ENCODE data around the gene TEAD1.

The TEAD1 gene

DNA sequence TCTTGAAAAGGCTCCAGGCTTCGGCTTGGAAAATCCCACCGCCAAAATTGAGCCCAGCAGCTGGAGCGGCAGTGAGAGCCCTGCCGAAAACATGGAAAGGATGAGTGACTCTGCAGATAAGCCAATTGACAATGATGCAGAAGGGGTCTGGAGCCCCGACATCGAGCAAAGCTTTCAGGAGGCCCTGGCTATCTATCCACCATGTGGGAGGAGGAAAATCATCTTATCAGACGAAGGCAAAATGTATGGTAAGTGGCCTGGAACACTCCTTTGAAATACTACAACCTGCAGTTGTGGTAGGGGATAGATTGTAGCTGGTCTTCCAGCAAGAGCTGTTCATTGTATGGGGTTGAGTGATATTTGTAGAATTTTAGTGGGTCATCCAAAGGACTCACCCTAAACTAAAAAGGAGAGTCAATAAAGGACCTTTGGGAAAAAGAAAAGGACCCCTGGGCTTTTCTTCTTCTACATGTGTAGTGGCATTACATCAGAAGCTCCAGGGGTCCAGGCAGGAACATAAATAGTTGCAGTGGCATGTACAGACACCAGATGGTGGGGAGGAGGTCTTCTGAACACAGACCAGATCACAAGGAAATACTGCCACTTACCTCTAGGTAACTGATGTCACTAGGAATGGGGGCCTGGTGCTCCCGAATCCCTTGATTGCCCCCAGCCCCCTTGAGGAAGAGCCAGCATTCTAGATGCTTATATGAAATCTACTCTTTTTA, 90.1 kb downstream of the TEAD1 start:
- DNase-seq (ENCODE audit: low read depth in 2 of 2) = no peak

DNA sequence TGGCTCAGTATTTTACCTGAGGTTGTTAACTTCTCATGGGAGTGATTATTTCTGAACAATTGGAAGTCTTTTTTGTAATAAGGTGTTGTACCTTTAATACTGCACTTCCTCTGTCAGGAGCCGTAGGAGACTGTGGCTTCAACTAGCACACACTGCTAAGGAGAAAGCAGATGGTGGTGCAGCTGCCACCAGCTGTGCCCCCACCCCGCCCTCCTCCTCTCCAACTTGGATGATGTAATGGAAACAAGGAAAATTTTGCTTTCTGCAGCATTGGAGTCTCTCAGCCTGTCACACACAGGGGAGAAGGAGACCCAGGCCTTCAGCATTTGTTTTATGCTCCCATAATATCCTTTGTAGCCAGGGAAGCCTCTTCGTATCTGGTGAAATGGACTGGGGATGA, 91.2 kb downstream of the TEAD1 start:
- DNase-seq (ENCODE audit: low read depth in 2 of 2) = no peak

DNA sequence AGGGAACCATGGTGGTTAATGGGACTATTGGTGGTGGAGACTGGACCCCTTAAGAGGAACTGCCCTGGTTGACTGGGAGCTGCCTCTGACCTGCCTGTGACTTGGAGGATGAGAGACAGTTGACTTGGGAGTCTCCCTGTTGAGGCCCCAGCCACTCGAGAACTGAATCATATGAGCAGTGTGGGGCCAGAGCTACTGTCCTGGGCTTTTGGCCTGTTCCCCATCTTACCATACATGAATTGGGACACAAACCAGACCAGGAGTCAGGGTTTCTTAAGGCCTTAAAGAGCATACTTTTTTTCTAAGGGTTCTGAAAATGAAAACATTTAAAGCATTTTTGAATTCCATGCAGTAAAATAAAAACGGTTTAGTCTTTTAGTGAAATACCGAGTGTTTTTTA, 92.8 kb downstream of the TEAD1 start:
- no peak for DNase-seq (ENCODE audit: low read depth in 2 of 2)

DNA sequence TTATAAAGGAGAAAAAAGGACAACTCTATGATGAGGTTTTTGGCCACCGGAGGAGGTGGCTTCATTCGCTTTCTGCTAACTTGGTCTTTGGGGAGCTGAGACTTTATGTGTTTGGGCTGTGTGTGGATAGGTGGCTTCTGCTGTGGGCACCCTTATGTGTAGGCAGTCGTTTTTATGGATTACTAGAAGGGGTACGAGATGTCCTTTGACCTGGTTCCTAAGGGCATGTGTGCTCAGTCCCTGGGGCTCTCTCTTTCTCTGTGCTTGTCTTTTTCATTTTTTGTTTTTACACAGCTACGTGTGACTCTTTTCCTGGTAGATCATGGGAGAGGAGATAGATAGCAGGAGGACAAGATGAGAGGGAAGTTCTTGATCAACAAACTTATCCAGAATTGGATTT, 93.4 kb downstream of the TEAD1 start:
- no peak for DNase-seq (ENCODE audit: low read depth in 2 of 2)

DNA sequence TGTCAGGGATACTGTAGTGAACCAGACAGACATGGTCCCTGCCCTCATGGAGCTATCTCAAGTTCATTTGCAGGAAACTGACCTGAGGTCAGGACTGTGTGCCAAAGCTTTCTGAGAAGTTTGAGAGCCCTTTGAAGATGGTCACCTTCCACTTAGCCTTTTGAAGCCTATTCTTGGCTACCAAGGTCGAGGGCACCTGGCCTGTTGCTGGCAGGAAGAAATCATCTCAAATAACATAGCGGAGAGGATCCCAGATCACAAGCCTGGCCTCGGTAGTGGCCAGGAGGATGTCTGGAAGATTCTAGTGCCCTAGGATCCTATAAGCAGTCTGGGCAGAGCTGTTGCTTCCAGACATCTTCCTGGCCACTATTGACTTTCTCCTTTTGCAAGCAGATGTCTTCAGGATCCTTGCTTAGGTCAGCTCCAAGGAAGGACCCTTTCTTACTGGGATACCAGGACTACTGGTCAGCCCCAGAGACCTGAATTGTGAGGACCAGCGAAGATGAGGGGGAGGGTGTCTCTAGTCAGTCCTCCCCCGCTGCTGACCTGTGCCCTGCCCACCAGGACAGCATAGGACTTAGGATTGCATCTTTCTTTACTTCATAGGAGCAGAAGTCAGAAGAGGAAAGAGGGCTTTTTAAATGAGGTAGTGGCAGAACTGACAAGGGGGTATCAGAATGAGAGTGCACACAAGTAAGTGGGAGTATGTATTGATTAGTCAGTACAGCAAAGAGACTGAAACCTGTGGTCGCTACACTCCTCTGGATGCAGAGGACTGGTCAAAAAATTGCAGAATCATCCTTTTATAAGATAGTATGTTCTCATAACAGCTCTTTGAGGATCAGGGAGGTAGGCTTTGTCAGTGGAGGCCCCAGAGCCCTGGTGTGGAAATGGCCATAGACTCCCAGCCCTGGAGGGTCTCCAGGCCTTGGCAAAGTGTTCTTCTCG, 94.8 kb downstream of the TEAD1 start:
- no peak for DNase-seq (ENCODE audit: low read depth in 2 of 2)

DNA sequence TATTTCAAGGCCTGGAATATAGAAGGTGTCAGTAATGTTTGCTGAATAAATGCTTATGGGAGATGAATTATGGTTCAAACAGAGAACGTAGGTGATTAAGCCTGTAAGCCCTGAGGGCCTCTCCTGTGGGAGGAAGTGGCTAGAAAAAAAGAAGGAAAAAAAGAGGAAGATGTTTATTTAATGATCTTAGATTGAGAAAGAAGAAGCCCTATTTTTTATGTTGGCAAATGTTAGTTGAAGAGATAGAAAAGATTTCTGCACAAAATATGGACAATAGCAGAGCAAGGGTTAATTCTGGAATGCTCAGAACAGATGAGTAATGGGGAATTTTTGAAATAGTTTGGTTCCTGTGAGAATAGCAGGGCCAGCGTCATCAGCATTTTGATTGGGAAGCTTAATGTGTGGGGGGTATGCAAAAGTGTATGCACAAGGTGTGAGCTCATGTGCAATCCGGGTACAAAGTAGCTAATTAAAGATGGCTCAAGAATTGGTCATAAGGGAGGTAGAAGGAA, 95.7 kb downstream of the TEAD1 start:
- peak; percentile 77 to 80 for DNase-seq (ENCODE audit: low read depth in 2 of 2)

DNA sequence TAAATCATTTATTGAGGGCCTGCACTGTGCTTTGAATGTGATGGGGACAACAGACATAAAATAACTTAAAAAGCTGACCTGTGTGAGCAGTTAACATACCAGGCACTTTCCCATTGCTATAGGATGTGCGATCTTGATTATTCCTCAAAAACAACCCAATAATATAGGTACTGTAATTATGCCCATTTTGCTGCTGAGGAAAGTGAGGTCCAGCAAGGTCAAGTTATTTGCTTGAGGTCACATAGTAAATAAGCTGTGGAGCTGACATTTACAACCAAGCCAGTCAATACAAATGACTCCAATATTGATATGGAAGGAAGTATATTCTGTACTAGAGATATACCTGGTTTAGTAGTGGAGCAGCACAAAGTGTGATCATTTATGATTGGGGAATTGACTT, 96.2 kb downstream of the TEAD1 start:
- no peak for DNase-seq (ENCODE audit: low read depth in 2 of 2)

DNA sequence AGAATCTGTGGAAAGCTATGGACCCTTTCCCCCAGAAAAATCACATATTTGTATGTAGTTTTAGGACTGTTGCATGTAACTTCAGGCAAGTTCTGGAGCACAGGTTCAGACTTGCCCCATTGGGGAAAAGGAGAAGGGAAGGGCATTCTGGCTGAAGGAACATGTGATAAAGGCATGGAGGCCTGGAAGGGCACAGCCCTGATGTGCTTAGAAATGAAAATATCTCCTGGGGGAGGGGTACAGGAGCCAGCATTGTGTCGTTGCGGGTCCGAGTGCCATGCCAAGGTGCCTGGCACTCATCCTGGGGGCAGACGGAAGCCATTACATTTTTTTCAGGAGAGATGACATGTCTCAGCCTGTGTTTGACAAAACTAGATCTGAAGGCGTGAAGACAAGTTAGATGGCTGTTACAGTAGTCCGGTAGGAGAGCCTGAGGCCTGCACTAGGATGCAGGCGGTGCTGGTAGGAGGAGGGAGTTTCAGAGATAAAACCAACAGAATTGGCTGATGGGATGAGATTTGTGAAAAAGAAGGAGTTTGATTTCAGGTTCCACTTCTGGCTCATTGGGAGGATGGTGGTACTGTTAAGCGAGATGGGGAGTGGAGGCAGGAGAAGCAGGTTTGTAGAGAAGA, 96.9 kb downstream of the TEAD1 start:
- no peak for DNase-seq (ENCODE audit: low read depth in 2 of 2)

DNA sequence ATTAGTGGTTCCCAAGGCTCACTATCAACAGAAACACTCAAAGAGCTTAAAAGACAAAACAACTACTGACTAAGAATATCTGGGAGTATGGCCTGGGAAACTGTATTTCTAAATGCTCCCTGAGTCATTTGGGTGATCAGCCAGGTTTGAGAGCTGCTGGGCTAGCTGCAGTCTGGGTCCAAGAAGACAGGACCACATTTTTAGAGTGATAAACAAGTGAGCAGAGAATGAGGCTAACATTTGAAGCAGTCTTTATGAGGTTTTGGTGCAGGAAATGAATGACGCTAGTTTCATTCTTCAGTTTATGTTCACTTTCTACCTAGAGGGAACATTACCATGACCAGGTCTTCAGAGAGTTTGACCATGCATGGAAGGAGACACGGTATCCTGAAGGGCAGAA, 97.7 kb downstream of the TEAD1 start:
- no peak for DNase-seq (ENCODE audit: low read depth in 2 of 2)

DNA sequence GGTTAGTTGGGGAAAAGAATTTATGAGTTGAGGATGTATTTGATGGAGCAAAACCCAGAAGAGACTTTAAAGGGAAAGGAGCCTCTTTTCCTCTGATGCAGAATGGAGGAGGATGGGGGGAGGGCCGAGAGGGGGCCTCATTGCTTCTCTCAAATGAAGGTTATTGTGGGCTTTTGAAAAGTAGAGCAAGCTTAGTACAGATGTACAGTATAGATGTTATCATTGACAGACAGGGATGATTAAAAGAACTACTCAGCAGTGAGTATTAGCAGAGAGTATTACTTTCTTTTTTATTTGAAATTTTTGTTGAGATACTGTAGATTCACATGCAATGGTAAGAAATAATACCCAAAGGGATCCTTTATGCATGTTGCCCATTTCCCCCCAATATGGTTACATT, 98.1 kb downstream of the TEAD1 start:
- no peak for DNase-seq (ENCODE audit: low read depth in 2 of 2)

DNA sequence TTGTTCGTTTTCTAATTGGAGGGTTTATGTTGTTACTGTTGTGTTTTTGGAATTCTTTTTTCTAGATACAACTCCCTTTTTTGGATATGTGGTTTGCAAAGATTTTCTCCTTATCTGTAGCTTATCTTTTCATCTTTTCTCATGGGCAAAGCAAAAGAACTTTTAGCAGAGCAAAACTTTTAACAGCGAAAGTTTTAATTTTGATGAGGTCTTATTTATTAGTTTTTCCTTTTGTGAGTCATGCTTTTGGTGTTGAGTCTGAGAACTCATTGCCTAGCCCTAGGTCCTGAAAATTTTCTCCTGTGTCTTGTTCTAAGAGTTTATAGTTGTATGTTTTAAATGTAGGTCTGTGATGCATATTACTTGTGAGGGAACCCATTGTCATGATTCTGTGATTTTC, 99.4 kb downstream of the TEAD1 start:
- no peak for DNase-seq (ENCODE audit: low read depth in 2 of 2)

DNA sequence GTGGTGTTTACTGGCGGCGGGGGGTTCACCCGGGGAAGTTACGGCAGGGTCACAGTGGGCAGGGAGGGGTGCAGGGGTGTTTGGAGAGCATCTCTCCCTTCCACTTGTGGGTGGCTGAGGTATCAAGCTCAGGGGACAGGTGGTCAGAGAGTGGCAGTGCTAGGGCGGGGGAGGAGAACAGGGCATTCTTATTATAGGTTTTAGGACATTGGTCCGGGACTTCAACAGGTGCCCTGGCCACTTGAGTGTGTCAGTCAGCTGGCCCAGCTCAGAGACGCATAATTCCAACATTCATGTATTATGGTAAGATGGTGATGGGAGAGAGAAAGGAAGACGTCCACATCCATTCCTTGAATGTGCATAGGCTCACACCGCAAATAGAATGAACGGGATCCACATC, 101.7 kb downstream of the TEAD1 start:
- no peak for DNase-seq (ENCODE audit: low read depth in 2 of 2)

DNA sequence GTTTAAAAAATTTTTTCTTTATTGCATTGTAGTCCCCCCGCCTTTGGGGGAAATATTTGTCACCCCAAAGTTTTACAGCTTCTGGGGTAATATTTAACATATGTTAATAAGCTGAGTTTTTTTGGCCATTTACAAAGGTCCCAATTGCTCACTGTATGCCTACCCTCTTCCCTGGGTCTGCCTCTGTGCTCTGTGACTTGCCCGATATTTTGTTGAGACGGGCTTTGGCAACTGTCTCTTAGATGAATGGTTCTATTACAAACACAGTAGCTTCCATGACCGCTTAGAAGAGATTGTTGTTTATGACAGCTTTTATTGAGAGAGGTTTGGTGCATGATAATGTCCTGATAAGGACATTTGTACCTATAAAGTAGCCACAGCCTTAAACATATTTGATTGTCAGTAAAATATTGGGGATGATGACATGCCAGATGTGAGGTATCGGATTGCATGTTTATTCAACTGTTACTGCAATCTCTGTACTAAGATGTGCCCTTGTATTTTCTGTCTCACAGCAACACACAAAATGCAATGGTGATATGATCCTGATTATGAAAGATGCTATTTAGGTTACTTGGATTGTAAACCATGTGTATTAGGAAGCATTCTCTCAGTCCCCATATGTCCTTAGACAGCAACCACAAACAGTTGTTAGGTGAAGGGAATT, 103.1 kb downstream of the TEAD1 start:
- no peak for DNase-seq (ENCODE audit: low read depth in 2 of 2)

DNA sequence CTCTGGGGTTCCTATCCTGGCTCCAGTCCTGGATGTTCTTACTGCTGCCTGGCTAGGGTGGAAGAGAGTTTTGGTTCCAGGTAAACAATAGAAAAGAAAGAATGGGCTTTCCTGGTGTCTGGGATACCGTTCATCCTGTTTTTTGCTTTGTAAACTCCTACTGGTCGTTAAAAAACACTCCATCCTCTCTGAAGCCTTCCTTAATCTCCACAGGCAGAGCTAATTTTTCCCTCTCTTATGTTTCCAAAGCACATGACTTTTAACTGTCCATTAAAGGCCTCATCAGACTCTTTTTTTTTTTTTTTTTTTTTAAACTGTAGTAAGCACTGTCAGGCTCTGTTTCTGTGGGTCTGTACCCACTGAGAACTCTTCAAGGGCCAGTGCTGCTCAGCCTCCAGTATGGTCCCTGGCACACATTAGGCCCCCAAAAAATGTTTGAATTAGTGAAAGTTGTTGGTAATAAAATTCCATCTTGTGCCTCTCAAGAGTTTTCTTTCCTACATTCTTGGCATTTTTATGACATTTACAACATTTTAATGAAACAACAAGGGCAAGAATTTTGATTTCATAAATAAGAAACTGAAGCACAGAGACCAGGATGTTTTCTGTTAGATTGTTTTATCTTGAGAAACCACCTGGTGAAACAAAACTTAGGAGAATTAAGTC, 104.2 kb downstream of the TEAD1 start:
- no peak for DNase-seq (ENCODE audit: low read depth in 2 of 2)

DNA sequence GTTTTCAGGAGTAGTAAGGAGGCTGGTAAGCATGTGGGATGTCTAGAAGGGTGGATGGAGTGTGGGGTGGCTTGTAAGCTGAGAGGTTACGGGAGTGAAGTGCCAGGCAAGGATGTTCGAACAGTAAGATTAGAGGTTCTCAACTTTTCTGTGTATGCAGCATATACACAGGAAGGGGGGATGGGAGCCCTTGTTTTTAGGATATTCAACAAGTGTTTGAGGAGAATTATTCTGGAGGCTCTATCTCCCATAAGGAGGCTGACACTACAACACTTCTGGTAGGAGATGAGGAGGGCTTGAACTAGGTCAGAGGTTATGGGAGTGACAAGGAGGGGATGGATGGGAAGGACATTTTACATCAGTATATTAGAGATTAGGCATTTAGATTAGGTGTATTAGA, 109.5 kb downstream of the TEAD1 start:
- no peak for DNase-seq (ENCODE audit: low read depth in 2 of 2)

DNA sequence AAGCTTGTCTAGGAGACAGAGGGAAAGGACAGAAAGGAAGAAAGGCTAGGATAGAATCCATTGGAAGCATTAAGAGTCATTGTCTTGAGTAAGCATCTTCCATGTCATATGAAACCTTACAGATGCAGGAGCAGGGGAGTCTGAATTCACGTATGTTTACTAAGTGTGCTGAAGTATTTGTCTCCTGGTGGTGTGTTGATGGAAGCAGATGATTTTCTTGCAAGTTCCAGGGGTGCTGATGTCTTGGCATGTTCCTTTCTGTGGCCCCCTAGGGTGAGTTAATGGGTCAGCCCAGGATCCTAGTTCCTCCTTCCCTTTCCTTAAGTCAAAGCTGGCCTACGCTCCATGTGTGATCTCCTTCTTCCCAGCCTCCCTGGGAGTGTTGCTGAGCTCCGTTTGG, 110.2 kb downstream of the TEAD1 start:
- peak; percentile 50 to 58 for DNase-seq (ENCODE audit: low read depth in 2 of 2)

DNA sequence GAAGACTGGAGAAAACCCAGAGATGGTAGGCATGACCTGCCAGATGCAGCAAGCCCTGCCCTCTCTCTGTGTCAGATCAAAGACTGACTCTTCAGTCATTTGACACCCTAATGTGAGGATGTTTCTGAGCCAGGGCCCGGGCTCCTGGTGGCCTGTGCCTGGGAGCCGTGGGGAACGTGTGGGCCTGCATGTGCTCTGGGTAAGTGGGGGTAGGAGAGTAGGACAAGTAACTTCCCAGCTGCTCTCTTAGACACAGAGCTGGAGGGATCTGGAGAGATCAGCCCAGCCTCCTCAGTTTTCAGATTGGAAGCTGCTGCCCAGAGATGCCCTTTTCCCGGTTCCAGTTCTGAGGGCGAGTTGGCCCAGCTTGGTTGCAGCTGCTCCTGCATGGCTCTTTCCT, 110.8 kb downstream of the TEAD1 start:
- no peak for DNase-seq (ENCODE audit: low read depth in 2 of 2)

DNA sequence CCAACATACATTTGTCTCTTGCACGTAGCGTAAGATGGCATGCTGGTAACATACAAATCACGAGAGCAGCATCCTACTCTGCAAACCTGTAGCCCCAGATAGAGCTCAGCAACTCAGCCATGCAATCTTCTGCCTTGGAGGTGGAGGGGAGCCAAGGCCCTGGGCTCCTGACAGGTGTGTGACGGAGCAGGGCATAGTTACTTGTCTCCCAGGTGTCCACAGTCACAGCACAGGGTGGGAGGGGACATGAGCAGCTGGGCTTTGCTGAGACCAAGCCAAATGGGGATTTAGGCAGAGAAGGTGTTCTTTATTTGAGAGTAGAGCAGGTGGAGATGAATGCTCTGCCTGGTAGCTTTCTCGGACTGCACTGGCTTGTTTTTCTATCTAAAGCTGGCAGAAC, 111.7 kb downstream of the TEAD1 start:
- DNase-seq (ENCODE audit: low read depth in 2 of 2) = no peak

DNA sequence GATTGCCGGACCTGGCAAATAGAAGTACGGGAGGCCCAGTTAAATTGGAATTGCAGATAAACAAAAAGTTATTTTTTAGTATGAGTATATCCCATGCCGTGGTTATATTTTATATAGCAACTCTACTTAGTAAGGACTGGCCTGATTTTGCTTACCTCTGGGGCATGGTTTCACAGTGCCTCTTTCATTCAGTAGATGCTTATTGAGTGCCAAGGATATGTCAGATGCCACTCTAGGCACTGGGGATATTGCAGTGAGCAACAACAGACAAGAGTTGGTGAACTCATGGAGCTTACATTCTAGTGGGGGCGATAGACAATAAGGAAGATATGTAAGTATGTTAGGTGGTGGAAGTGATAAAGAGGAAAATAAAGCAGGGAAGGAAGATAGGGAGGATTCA, 112.2 kb downstream of the TEAD1 start:
- DNase-seq (ENCODE audit: low read depth in 2 of 2) = no peak

DNA sequence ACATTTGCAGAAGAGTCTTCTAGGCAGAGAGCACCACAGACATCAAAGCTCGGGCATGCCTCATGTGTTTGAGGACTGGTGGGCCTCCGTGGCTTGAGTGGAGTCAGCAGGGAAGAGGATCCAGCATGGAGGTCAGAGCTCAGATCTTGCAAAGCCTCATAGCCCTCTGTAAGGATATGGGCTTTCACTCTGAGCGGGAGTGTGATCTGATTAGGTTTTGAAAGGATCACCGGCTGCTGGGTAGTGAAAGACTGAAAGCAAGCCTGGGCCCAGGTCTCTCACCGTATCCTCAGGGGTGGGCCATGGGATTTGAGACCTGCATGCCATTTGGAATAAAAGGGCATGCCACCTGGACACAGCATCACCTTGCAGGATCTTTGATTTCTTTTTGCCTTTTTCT, 112.7 kb downstream of the TEAD1 start:
- DNase-seq (ENCODE audit: low read depth in 2 of 2) = no peak

DNA sequence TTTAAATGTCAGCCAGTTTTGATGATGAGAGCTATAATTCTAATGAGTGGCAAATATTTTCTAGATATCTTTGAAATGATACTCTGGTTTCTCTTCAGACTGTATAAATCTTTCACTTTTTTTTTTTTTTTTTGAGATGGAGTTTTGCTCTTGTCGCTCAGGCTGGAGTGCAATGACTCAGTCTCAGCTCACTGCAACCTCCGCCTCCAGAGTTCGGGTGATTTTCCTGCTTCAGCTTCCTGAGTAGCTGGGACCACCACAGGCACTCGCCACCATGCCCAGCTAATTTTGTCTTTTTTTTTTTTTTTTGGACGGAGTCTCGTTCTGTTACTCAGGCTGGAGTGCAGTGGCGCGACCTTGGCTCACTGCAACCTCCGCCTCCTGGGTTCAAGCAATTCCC, 113.6 kb downstream of the TEAD1 start:
- no peak for DNase-seq (ENCODE audit: low read depth in 2 of 2)

Measured in fibroblast of skin of left biceps (primary cell).